Measurements from ENCODE around the gene ANKRD13D. TPM values are rescaled to one million over a fixed set of nuclear protein-coding genes. Genes with fewer than 3 reads are reported as not detected.

The ANKRD13D gene
- total RNA-seq, 1 donor from 2014 or later, result 76.0 TPM

GRCh38 chr11:67286621-67287333 lies 2.3 kb upstream of the ANKRD13D start:
- H3K27me3 Mint-ChIP-seq, result no peaks in the 10 kb centered on the region
- H3K9me3 Mint-ChIP-seq (ENCODE audit: low read depth), result no peaks in the 10 kb centered on the region
- H3K4me1 Mint-ChIP-seq (ENCODE audit: low read depth), result peaks cover 12% of the 10 kb centered on the region
- TF ChIP-seq, protein P1, sequence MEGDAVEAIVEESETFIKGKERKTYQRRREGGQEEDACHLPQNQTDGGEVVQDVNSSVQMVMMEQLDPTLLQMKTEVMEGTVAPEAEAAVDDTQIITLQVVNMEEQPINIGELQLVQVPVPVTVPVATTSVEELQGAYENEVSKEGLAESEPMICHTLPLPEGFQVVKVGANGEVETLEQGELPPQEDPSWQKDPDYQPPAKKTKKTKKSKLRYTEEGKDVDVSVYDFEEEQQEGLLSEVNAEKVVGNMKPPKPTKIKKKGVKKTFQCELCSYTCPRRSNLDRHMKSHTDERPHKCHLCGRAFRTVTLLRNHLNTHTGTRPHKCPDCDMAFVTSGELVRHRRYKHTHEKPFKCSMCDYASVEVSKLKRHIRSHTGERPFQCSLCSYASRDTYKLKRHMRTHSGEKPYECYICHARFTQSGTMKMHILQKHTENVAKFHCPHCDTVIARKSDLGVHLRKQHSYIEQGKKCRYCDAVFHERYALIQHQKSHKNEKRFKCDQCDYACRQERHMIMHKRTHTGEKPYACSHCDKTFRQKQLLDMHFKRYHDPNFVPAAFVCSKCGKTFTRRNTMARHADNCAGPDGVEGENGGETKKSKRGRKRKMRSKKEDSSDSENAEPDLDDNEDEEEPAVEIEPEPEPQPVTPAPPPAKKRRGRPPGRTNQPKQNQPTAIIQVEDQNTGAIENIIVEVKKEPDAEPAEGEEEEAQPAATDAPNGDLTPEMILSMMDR (IDR thresholded peaks at IDR 0.05; ENCODE audit: unreplicated experiment), result no peak
- DNase-seq (ENCODE audit: low spot score, unreplicated experiment), result no peak
- peak overlapping the region; percentile 95 for H3K27ac Mint-ChIP-seq
- peak overlapping the region; percentile 75 for H3K4me3 Mint-ChIP-seq (ENCODE audit: low read depth)
- H3K36me3 Mint-ChIP-seq (ENCODE audit: insufficient read depth), result peaks cover 3% of the 10 kb centered on the region

- DNase-seq (ENCODE audit: low spot score, unreplicated experiment), result no peak
- TF ChIP-seq, protein P1 (IDR thresholded peaks at IDR 0.05; ENCODE audit: unreplicated experiment), result no peak
- Mint-ChIP-seq H3K27me3 (no peaks in the 10 kb centered on the region), H3K9me3 (ENCODE audit: low read depth) (no peaks in the 10 kb centered on the region), H3K36me3 (ENCODE audit: insufficient read depth) (peaks cover 2% of the 10 kb centered on the region), H3K4me1 (ENCODE audit: low read depth) (peaks cover 12% of the 10 kb centered on the region), H3K27ac (peak overlapping the region; percentile 95), H3K4me3 (ENCODE audit: low read depth) (peak overlapping the region; percentile 75)
Observed at GRCh38 chr11:67287355-67288197, 1.5 kb upstream of the ANKRD13D start.

GRCh38 chr11:67288198-67288451 lies 978 bp upstream of the ANKRD13D start:
- H3K9me3 Mint-ChIP-seq (ENCODE audit: low read depth), result no peaks in the 10 kb centered on the region
- peak overlapping the region; percentile 95 for H3K27ac Mint-ChIP-seq
- H3K27me3 Mint-ChIP-seq, result no peaks in the 10 kb centered on the region
- TF ChIP-seq, protein P1 (IDR thresholded peaks at IDR 0.05; ENCODE audit: unreplicated experiment), result no peak
- H3K4me1 Mint-ChIP-seq (ENCODE audit: low read depth), result peaks cover 12% of the 10 kb centered on the region
- H3K4me3 Mint-ChIP-seq (ENCODE audit: low read depth), result peak overlapping the region; percentile 75
- H3K36me3 Mint-ChIP-seq (ENCODE audit: insufficient read depth), result peaks cover 6% of the 10 kb centered on the region
- DNase-seq (ENCODE audit: low spot score, unreplicated experiment), result no peak

DNA sequence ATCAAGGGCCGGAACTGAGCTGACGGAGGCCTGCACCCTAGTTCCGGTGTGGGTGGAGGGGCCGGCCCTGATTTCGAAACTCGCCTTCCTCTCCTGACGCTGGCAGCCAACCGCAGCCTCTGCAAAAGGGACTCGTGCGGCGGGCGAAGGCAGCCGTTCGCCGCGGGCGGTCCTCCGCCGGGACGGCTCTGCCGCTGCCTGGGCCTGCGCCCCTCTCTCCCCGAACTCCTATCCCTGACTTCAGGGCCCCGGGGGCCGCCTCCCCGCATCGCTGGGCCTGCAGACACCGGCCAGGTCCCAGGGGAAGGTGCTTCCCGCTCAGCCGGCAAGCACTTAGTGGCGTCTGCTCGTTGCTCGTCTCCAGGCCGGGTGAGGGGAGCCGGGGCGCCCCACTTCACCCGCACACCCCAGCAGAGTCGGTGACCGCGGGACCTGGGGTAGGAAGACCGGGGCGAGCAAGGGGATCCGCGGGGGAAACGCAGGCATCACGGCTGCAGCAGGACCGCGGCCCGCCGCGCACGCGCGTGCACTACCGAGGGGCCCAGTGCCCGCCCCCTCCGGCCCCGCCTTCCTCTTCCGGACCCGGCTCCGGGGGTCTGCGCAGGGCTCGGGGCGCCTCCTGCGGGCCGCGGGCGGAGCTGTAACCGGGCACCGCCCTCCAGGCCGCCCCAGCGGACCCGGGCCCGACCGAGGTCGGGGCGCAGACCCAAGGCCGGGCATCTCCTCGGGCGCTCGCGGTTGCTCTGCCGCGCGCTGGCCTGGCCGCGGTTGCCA lies 464 bp upstream of the ANKRD13D start:
- peaks cover 8% of the 10 kb centered on the region for H3K36me3 Mint-ChIP-seq (ENCODE audit: insufficient read depth)
- H3K27me3 Mint-ChIP-seq, result no peaks in the 10 kb centered on the region
- DNase-seq (ENCODE audit: low spot score, unreplicated experiment), result peak; percentile 85
- no peaks in the 10 kb centered on the region for H3K9me3 Mint-ChIP-seq (ENCODE audit: low read depth)
- TF ChIP-seq, protein P1 (IDR thresholded peaks at IDR 0.05; ENCODE audit: unreplicated experiment), result peak; percentile 61
- H3K4me3 Mint-ChIP-seq (ENCODE audit: low read depth), result peak overlapping the region; percentile 75
- peaks cover 12% of the 10 kb centered on the region for H3K4me1 Mint-ChIP-seq (ENCODE audit: low read depth)
- peak overlapping the region; percentile 95 for H3K27ac Mint-ChIP-seq

Measured in progenitor cell of endocrine pancreas (in vitro differentiated cells).